T-helper 9 cell (primary cell): ENCODE data around the gene DACH1.

Experiments
- DNase-seq: peaks from one replicate; pipeline ENCODE4 v3.0.0-alpha.2; 2020

The DACH1 gene

GRCh38 chr13:71469626-71470025 is 397.4 kb downstream of the DACH1 start:
- DNase-seq, result no peak

GRCh38 chr13:71464686-71465085 is 402.3 kb downstream of the DACH1 start:
- no peak for DNase-seq

GRCh38 chr13:71461892-71462291 is 405.1 kb downstream of the DACH1 start:
- DNase-seq, result no peak

GRCh38 chr13:71460211-71460610 is 406.8 kb downstream of the DACH1 start:
- no peak for DNase-seq

GRCh38 chr13:71459708-71460107 is 407.3 kb downstream of the DACH1 start:
- DNase-seq, result no peak

- DNase-seq, result no peak
Measured at GRCh38 chr13:71457645-71458044, 409.4 kb downstream of the DACH1 start.

GRCh38 chr13:71456136-71456535 is 410.9 kb downstream of the DACH1 start:
- DNase-seq, result no peak

GRCh38 chr13:71454509-71454908 is 412.5 kb downstream of the DACH1 start:
- no peak for DNase-seq

GRCh38 chr13:71448080-71448630 is 418.8 kb downstream of the DACH1 start:
- no peak for DNase-seq

- DNase-seq, result no peak
Measured at GRCh38 chr13:71437704-71438103, 429.3 kb downstream of the DACH1 start.

- DNase-seq, result no peak
Measured at GRCh38 chr13:71430681-71431080, 436.3 kb downstream of the DACH1 start.

GRCh38 chr13:71417205-71417604 is 449.8 kb downstream of the DACH1 start:
- DNase-seq, result no peak

- DNase-seq, result no peak
Measured at GRCh38 chr13:71412231-71412630, 454.8 kb downstream of the DACH1 start.

GRCh38 chr13:71408416-71408815 is 458.6 kb downstream of the DACH1 start:
- DNase-seq, result no peak

GRCh38 chr13:71399631-71400215 is 467.3 kb downstream of the DACH1 start:
- no peak for DNase-seq

- no peak for DNase-seq
Measured at GRCh38 chr13:71396149-71396548, 470.9 kb downstream of the DACH1 start.

GRCh38 chr13:71395053-71395452 is 472.0 kb downstream of the DACH1 start:
- DNase-seq, result no peak

- DNase-seq, result no peak
Measured at GRCh38 chr13:71394176-71394575, 472.8 kb downstream of the DACH1 start.
